Keratinocyte (primary cell): Measurements from ENCODE around the gene CMTM2. TPM values are rescaled to one million over a fixed set of nuclear protein-coding genes. Genes with fewer than 3 reads are reported as not detected.

Experiments used
- DNase-seq: peaks from one replicate; pipeline ENCODE4 v3.0.0-alpha.2; 2011; ENCODE audit warnings: low read depth, missing footprints, low spot score
- FAIRE-seq: peaks from 2 replicates; lab custom pipeline; 2011; peaks lifted over from hg19 to GRCh38; lab: Jason Lieb, UNC
- H2AFZ ChIP-seq: 2 replicates; pipeline ENCODE4 v1.6.0; 2012; ENCODE audit warnings: low read length, control low read depth, inconsistent platforms; ENCODE audit not compliant: control insufficient read depth
- H3K27ac ChIP-seq: 2 replicates; pipeline ENCODE4 v1.5.1; 2011; ENCODE audit warnings: low read length; ENCODE audit not compliant: control insufficient read depth, insufficient read depth
- H3K27me3 ChIP-seq: 3 replicates; pipeline ENCODE4 v1.6.0; 2011; ENCODE audit warnings: low read length; ENCODE audit not compliant: control insufficient read depth, insufficient read depth; ENCODE audit errors: extremely low read depth
- H3K36me3 ChIP-seq, 2 experiments: 2 replicates in 1 of 2; 3 replicates in 1 of 2; pipeline ENCODE4 v1.5.1; 2011; ENCODE audit warnings: low read length in 2 of 2, mild to moderate bottlenecking in 1 of 2; ENCODE audit not compliant: control insufficient read depth in 2 of 2, insufficient read depth in 2 of 2; ENCODE audit errors: extremely low read depth in 1 of 2
- H3K4me1 ChIP-seq: 3 replicates; pipeline ENCODE4 v1.5.1; 2011; ENCODE audit warnings: low read length; ENCODE audit not compliant: control insufficient read depth, insufficient read depth; ENCODE audit errors: extremely low read depth
- H3K4me2 ChIP-seq: 3 replicates; pipeline ENCODE4 v1.6.0; 2011; ENCODE audit warnings: low read depth, low read length; ENCODE audit not compliant: control insufficient read depth, insufficient read depth; ENCODE audit errors: extremely low read depth
- H3K4me3 ChIP-seq, 3 experiments: fragments of 200-600 bp in 1 of 3; sonication (generic) in 1 of 3; 2 replicates in 2 of 3; 3 replicates in 1 of 3; pipeline ENCODE4 v1.5.1; 2011 to 2016; ENCODE audit warnings: low read length in 3 of 3, mild to moderate bottlenecking in 3 of 3, control low read depth in 2 of 3, inconsistent platforms in 1 of 3, low read depth in 1 of 3, mixed read lengths in 1 of 3, mixed run types in 1 of 3, moderate library complexity in 1 of 3; ENCODE audit not compliant: control insufficient read depth in 2 of 3, insufficient read depth in 2 of 3; ENCODE audit errors: extremely low read depth in 1 of 3
- H3K79me2 ChIP-seq: 2 replicates; pipeline ENCODE4 v1.6.0; 2012; ENCODE audit warnings: low read length; ENCODE audit not compliant: control insufficient read depth, insufficient read depth
- H3K9ac ChIP-seq: 3 replicates; pipeline ENCODE4 v1.6.0; 2011; ENCODE audit warnings: low read length; ENCODE audit not compliant: control insufficient read depth, insufficient read depth; ENCODE audit errors: extremely low read depth
- H3K9me1 ChIP-seq: 3 replicates; pipeline ENCODE4 v1.6.0; 2011; ENCODE audit warnings: low read length; ENCODE audit not compliant: control insufficient read depth, insufficient read depth; ENCODE audit errors: extremely low read depth
- H3K9me3 ChIP-seq: 2 replicates; pipeline ENCODE4 v1.5.1; 2012; ENCODE audit warnings: low read depth, low read length; ENCODE audit not compliant: control insufficient read depth
- H4K20me1 ChIP-seq: 3 replicates; pipeline ENCODE4 v1.6.0; 2011; ENCODE audit warnings: low read length; ENCODE audit not compliant: control insufficient read depth, insufficient read depth; ENCODE audit errors: extremely low read depth
- EZH2 ChIP-seq: IDR thresholded peaks from one replicate; pipeline ENCODE4 v1.6.1; 2012; ENCODE audit warnings: inconsistent platforms, mild to moderate bottlenecking, low read length, moderate library complexity
- dilution Hi-C: fragments of 300-500 bp; cut with MboI; formaldehyde crosslinking; loops from one replicate; pipeline ENCODE4 v1.7.0; 2020; ENCODE audit warnings: low sequenced_read_pairs; ENCODE audit not compliant: extremely low pct_ligation_motif_present
- polyA plus RNA-seq, 5 experiments: library from polyadenylated mRNA; depleted of rRNA in 3 of 5; stranded (reverse) in 3 of 5; stranded (forward) in 1 of 5; unstranded in 1 of 5; fragments of >200 nt; gene quantifications; 1 replicate in 1 of 5; 2 replicates in 3 of 5; 3 replicates in 1 of 5; pipeline versions ENCODE4 v1.2.1 to v1.2.3, GENCODE V29; 2011 to 2012; ENCODE audit warnings: missing spikeins in 2 of 5, low read depth in 1 of 5, low replicate concordance in 1 of 5
- TF ChIP-seq, protein P1 (sequence below), 3 experiments: IDR thresholded peaks in 1 of 3; conservative IDR thresholded peaks in 1 of 3; optimal IDR thresholded peaks in 1 of 3; 2 replicates in 2 of 3; 3 replicates in 1 of 3; pipeline versions ENCODE3 to v1.5.1; 2011; ENCODE audit warnings: low read length in 3 of 3, mild to moderate bottlenecking in 3 of 3, moderate library complexity in 2 of 3, control low read depth in 1 of 3, inconsistent platforms in 1 of 3; ENCODE audit not compliant: insufficient read depth in 2 of 3; ENCODE audit errors: extremely low read depth in 1 of 3

CMTM2 gene
- polyA plus RNA-seq, 1 donor (not counting 4 experiments of a cell fraction or from before 2014, with no cell fraction given), result not detected

GRCh38 chr16:66575060-66575459, 4.2 kb upstream of the CMTM2 start:
- DNase-seq, result no peak
- no peak overlapping the region for H3K27ac ChIP-seq
- H3K27me3 ChIP-seq, result peaks cover 21% of the 10 kb centered on the region
- FAIRE-seq, result no peak
- no peak for TF ChIP-seq EZH2
- TF ChIP-seq, protein P1, sequence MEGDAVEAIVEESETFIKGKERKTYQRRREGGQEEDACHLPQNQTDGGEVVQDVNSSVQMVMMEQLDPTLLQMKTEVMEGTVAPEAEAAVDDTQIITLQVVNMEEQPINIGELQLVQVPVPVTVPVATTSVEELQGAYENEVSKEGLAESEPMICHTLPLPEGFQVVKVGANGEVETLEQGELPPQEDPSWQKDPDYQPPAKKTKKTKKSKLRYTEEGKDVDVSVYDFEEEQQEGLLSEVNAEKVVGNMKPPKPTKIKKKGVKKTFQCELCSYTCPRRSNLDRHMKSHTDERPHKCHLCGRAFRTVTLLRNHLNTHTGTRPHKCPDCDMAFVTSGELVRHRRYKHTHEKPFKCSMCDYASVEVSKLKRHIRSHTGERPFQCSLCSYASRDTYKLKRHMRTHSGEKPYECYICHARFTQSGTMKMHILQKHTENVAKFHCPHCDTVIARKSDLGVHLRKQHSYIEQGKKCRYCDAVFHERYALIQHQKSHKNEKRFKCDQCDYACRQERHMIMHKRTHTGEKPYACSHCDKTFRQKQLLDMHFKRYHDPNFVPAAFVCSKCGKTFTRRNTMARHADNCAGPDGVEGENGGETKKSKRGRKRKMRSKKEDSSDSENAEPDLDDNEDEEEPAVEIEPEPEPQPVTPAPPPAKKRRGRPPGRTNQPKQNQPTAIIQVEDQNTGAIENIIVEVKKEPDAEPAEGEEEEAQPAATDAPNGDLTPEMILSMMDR (optimal IDR thresholded peaks at IDR 0.05 in 1 of 3, IDR thresholded peaks at IDR 0.05 in 1 of 3, conservative IDR thresholded peaks at IDR 0.05 in 1 of 3; ENCODE audit: extremely low read depth in 1 of 3, insufficient read depth in 2 of 3, low read length in 3 of 3), result no peak
- no peak overlapping the region for H3K4me3 ChIP-seq
- no peaks in the 10 kb centered on the region for H3K9me3 ChIP-seq
- H3K4me2 ChIP-seq, result no peak overlapping the region
- H3K36me3 ChIP-seq, result no peaks in the 10 kb centered on the region
- peaks cover 2% of the 10 kb centered on the region for H3K4me1 ChIP-seq
- dilution Hi-C loops, result no loop called here
- H3K79me2 ChIP-seq, result no peaks in the 10 kb centered on the region
- no peaks in the 10 kb centered on the region for H4K20me1 ChIP-seq
- H3K9me1 ChIP-seq, result no peaks in the 10 kb centered on the region
- H3K9ac ChIP-seq, result no peak overlapping the region
- no peak overlapping the region for H2AFZ ChIP-seq

GRCh38 chr16:66576296-66576695, 3.0 kb upstream of the CMTM2 start:
- DNase-seq, result no peak
- H3K4me2 ChIP-seq, result no peak overlapping the region
- dilution Hi-C loops, result no loop called here
- H3K9me3 ChIP-seq, result no peaks in the 10 kb centered on the region
- H3K27me3 ChIP-seq, result peaks cover 21% of the 10 kb centered on the region
- H3K4me3 ChIP-seq, result no peak overlapping the region
- no peaks in the 10 kb centered on the region for H3K9me1 ChIP-seq
- H3K4me1 ChIP-seq, result peaks cover 11% of the 10 kb centered on the region
- H2AFZ ChIP-seq, result no peak overlapping the region
- H3K9ac ChIP-seq, result no peak overlapping the region
- no peak overlapping the region for H3K27ac ChIP-seq
- TF ChIP-seq, protein P1 (optimal IDR thresholded peaks at IDR 0.05 in 1 of 3, IDR thresholded peaks at IDR 0.05 in 1 of 3, conservative IDR thresholded peaks at IDR 0.05 in 1 of 3; ENCODE audit: extremely low read depth in 1 of 3, insufficient read depth in 2 of 3, low read length in 3 of 3), result no peak
- TF ChIP-seq EZH2, result no peak
- no peaks in the 10 kb centered on the region for H4K20me1 ChIP-seq
- no peaks in the 10 kb centered on the region for H3K79me2 ChIP-seq
- FAIRE-seq, result no peak
- no peaks in the 10 kb centered on the region for H3K36me3 ChIP-seq
